ENCODE data around the gene SARDH. TPM values are rescaled to one million over a fixed set of nuclear protein-coding genes. Genes with fewer than 3 reads are reported as not detected.
"Not testable (repeated sequence)": the region's sequence is repeated elsewhere in the genome, so short reads cannot be mapped to it uniquely, and the experiment has no call there.

The SARDH gene
- polyA plus RNA-seq, 5 donors = 8.4 to 13.4 (median 9.8) TPM

DNA sequence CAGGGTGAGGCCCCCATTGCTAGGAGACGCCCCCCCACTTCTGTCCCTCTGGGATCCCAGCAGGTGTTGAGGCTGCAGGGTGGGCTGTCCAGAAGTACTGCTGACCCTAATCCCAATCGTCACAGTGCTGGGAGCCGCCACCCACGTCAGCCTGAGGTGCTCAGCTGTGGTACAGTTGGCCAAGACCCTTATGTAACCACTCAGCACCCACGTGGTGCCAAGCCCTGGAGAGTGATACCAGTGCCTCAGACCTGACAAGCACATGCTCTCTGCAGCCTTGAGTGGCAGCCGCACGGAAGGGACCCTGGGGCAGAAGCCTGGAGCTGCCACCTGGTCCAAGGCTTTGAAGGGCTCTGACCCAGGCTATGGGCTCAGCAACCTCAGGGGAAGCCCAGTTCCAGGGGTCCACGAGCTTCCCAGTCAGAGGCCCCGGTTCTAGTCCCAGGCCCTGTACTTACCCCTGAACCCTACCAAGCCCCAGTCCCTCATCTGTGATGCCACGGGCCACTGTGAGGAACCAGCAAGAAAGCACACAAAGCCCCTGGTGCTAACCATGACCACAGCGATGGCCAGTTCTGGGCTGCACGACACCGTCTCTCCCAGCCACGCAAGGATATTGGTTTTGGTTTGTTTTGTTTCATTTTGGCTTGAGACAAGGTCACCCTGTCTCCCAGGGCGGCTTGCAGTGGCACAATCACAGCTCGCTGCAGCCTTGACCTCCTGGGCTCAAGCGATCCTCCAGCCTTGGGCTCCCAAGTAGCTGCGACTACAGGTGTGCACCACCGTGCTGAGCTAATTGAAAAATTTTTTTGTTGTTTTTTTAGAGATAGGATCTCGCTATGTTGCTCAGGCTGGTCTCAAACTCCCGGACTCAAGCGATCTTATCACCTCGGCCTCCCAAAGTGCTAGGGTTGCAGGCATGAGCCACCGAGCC is 51.2 kb downstream of the SARDH start:
- DNase-seq = no peak

DNA sequence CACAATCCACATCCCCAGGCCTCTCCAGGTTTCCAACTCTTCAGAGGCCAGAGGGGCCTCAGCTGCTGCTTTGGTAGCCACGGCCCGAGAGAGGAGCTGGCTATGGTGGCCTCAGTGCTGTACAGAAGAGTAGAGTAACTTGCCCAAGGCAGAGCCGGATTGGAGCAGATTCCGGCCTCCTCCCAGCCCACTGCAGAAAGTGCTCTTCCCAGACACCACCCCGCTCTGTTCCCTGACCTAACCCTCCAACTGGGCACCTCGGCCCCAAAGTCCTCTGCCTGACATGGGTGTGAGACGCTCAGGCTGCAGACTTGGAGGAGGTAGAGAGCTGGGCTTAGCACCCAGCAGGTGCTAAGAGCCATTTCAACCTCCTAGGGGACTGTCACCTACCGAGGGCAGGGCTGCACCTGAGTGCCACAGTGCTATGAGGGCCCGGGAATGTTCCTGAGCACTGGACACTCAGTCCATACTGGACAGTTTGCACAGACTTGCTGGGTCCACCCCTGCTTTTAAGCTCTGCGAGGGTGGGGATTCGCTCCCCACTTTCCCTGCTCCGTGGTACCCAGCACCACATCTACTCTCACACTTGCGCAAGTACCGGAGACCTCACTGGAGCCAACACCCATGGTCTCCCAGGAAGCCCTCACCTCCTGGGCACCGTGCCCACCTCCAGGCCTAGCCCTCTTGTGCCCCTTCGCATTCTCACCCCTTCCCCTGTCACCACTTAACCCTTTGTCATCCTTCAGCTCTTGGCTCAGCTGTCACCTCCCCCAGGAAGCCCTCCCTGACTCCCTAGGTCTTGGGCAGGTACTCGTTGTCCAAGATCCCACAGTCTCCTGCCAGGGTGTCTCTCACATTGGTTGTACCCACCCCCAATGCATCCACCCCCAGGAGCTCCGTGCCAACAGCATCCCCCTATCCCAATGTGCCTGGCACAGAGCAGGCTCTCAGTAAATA is 52.2 kb downstream of the SARDH start:
- DNase-seq = no peak

DNA sequence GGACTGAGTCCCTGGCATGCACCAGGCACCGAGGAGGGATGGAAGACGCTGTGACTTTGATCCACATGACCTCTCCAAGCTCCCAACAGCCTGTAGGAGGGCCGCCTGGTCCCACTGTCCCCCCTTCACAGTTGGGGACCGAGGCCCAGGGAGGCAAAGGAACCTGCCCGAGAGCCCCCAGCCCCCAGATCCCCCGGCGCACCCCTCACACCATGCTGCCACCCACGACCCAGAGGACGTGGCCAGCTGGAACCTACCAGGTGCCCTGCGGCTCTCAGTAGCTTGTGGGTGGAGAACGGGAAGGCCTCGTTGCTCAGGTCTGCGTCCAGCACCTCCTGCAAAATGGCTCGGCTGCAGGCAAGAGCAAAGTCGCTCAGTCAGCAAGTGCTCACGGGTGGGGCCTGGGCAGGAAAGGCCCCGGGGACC is 53.2 kb downstream of the SARDH start:
- no peak for DNase-seq

DNA sequence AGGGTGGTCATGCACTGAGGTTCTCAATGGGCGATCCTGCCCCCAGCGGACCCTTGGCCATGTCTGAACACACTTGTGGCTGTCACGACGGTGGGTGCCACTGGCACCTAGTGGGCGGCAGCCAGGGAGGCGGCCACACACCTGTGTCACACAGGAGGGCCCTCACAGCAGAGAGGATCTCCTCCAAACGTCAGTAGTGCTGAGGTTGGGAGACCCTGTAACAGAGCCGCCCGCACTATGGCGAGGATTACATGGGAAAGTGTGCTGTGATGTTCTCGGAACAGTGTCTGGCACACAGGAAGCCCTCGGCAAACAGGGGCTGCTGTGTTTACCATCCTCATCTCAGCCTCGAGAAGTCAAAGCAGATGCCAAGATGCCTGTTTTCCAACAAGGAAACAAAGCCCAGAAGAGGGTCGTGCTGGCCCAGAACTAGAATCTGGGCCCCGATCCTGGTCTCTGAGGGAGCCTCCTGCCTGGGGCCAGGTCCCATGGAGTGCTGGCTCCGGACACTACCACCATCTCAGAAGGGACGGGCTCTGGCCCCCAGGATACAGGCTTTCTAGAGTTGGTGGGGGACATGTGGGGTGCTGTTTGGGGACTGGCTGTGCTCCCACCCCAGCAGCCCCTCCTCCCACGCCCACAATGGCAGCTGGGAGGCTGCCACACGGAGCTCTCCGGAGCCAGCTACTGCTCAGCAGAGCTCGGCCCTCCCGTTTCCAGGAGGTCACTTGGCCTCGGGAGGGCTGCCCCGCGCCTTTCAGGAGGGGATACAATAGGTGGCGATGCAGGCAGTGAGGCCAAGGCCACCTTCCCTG is 53.8 kb downstream of the SARDH start:
- no peak for DNase-seq

DNA sequence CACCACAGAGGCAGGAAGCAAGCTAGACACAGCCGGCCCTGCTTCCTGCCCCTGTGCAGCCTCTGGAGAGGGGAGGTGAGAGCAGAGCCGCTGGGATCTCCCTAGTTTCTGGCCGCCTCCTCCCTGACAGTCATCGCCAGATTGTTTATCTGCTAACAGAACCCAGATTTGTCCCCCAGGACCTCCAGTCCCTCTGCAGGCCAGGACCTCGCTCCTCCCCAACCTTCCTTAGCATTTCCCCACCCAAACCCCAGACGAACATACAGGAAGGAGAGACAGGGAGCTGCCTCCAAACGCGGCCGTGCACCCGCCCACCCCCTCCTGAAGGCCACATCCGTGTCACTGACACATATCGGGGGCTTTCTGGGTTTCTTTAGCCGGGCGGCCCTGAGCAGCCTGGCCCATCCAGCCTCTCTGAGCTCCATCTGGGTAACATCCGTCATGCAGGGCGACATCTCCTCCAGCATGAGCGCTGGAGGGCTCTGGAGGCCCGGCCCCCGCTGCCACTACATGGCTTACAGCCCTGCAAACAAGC is 54.5 kb downstream of the SARDH start:
- DNase-seq = no peak

DNA sequence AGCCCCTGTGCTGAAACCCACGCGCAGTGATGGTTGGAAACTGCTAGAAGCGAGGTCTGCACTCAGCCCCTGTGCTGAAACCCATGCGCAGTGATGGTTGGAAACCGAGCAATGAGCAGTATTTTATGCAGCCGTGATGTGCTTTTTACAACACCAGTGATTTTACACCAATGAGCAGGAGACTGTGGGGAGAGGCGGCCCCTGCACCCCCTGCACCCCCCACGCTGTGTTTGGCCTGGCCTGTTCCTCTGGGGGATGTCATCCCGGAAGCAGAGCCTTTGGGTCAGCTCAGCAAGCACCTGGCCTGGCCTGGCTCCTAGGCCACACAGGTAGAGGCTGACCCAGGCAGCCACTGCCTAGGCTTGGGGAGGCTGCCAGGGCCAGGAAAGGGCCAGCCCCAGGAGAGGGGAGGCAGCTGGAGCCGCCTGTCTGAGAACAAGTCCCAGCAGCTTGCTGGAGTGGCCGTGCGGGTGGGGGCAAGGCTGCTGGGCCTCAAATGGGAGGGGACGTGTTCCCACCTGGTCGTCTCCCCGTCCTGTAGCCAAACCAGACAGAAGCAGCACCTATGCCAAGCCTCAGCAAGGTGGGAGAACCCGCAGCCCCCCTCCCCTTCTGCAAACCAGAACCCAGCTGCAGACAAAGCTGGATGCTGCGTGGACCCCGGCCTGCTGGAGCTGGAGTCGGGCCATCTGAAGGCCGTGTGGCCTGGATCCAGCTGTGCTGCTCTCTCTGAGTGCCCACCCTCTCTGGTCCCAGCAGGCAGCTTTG is 55.1 kb downstream of the SARDH start:
- no peak for DNase-seq

DNA sequence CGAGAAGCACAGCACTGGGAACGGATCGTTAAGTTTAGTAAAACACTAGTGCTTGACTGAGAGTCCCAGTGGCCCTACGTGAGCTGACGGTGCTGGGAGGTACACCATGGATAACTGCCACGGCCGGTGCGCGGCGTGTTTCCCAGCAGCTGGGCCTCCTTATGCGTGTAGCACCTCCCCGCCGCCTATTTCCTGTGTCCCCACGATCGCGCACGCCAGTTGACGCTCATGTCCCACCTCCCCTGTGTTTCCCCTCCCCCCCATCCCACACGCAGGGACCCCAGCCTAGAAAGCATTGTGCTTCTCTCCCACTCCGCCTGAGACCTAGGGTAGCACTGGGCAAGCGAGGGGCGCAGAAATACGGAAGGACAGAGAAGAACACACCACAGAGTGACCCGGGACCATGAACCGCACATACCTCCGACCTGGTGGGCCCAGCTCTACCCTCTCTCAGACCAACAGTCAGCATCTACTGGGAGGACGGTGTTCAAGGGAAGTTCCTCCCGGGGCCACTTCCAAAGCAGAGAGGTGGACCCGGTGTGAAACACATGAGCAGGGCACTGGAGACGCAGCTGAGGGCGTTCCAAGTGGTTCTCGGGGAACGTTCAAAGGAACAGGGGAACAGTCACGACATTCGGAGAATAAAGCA is 56.4 kb downstream of the SARDH start:
- DNase-seq = no peak

DNA sequence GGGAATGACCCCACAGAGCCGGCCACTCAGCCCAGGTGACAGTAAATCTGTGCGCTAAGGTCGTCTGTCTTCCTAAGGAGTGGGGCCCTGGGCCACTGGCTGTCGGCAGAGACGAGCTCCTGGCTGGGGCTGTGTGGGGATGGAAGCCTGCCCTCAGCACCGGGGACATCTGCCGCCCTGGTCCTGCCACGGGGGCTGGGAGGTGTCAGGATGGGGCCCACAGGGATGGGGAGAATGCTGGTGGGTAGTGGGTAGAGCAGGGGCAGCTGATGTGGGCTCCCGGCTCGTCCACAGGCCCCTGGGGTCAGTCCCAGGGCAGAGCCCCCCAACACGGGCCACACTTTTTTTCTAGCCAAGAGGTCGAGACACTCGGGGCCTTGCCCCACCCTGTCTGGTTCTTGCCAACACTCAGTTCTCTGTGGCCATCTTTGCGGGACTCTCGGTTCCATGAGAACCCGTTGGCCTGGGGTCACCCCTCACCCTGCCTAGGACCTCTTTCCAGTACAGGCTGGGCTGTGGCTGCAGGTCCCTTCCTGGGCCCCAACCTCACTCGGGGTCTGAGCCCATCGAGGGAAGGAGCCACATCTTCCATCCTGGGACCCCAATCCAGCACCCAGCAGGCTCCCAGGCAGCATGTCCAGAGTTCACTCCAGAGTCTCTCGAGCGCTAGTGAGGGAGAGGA is 57.0 kb downstream of the SARDH start:
- DNase-seq = no peak

DNA sequence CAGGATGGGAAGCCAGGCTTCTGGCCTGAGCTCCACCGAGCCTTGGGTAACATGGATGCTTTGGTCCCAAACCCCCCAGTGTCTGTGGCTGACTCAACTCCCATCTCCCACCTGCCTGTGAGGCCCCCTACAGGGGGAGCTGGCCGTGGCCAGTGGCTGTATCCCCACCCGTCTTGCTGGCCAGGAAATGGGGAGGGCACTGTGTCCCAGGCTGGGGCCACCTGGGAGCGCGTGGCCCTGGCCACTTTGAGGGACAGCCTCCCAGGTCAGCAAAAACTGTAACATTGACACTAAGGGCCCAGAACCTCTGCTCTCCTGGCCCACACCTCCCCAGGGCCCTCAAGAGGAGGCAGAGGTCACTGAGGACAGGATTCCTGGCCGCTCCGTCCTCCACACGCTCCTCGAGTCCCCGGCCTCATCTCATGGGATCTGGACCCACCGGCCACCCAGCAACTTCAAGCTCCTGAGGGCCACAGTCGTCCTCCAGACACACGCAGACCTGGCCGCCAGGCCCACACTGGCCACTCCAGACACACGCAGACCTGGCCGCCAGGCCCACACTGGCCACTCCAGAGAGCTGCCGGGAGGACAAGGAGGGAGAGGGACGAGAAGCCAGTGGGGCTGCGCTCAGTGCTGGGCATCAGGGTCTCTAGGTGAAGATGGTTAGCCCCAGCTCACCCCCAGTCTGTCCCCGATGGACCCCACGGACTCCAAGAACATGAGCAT is 57.7 kb downstream of the SARDH start:
- DNase-seq = no peak

DNA sequence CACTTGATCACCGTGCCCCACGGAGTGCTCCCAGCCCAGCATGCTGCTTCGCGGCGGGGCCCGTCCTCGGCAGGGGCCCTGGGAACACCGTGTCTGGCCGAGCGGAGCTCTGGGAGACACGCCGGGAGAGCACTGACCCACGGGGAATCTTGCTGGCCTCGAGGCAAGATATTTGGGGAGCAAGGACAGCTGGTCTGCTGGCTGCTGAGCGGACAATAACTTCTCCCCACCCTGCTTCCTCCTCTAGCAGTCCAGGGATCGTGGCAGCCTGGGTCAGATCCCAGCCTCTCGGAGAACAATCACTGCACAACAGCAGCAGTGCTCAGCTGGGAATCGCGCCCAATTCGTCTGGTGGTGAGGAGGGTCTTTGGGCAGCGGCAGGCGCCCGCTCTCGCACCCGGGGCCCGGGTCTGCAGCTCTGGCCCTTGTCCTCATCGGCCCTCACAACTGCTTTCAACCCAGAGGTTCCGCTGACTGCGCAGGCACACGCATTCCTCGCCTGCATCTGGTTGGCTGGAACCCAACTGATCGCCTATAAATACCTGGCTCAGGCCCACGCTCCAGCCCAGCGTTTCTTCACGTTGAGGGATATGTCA is 58.6 kb downstream of the SARDH start:
- no peak for DNase-seq

DNA sequence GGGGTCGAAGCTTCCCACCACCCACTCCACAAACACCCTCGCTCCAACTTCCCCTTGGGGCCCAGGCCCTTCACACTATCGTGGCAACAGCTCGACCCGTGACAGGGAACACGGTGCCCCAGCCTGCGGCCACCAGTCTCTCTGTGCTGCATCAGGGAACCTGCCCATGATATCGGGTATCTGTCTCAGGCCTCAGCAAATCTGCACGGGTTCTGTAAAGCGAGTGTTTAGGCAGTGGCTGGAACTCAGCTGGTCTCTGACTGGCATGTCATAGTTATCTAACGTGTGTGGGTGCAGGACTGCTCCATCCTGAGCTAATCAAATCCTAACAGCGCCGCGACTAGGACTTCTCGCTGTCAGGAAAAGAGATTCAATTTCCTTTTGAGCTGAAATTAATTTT is 59.1 kb downstream of the SARDH start:
- DNase-seq = no peak

DNA sequence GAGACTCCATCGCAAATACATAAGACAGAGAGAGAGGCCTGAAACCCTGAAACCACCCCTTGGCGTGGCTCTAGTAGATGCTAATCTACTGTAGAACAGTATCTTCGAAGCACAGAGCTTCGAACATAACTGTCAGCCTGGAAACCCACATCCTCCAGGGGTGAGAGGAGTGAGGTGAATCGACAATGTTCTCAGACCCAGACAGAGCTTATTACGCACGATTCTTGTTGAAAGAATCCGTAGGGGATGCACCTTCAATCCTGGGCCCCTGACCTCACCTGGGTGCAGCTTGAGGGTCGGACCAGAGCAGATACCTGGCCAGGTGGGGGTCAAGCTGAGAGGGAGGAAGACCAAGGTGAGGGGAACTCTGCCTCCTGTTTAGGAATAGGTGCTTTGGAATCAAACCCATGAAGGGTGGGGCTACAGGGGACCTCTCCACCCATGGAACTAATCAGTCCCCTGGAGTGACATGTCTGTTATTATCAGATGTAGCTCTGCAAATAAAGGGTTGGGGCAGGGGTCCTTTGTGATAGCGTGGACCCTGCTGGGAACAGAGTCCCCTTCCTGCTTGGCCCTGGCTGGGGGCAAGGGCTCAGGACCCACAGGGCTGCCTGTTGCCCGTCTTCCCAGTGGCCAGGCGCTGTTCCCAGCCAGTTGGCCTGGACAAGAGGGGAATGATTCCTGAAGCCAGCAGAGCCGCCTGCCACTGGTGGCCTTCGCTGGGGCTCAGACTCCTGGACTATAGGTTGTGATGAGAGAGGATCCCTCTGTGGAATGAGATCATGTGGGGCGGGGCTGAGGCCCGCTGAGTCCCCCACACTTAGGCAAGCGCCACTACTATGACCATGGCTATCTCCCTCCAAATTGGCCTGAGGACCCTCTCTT is 60.8 kb downstream of the SARDH start:
- no peak for DNase-seq

DNA sequence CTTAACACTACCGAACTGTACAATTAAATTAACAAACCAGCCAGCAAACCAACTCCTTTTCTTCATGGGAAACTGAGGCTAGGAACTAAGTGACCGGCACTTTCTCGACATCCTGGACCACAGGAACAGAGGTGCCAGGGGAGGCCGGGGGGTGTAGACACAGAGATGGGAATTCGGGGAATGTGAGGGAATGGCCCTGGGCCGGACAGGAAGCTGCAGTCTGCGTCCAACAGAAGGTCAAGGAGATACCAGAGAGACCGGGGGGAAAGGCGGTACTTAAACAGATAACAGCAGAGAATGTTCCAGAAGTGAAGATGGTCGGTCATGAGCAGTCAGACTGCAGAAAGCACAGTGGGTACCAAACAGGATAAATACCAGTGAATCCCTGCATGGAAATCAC is 61.7 kb downstream of the SARDH start:
- DNase-seq = no peak

DNA sequence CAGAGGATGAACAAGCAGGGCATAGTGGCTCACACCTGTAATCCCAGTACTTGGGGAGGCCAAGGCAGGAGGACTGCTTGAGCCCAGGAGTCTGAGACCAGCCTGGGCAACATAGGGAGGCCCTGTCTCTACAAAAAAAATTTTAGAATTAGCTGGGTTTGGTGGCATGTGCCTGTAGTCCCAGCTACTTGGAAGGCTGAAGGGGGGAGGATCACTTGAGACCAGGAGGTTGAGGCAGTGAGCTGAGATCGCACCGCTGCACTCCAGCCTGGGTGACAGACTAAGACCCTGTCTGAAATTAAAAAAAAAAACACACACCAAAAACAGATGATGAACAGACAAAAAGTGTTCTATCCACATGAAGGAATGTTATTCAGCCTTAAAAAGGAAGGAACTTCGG is 62.4 kb downstream of the SARDH start:
- not testable (repeated sequence) for DNase-seq

DNA sequence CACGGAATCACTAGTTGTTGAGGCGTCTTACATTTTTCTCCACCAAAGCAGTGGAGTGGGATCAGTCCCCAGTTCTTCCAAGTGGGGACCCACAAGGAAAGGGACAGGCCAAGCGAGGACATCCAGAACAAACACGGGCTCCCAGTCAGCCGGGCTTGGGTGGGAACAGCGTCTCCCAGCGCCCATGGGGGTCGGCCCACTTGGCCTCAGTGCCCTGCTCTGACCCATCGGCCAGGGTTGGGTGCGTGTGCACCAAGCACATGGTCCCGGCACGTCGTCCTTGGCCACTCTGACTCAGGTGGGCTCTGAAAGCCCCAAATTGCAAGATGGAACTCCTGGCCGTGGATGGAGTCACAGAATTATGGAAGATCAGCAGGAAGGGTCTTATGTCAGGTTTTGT is 64.1 kb downstream of the SARDH start:
- no peak for DNase-seq

DNA sequence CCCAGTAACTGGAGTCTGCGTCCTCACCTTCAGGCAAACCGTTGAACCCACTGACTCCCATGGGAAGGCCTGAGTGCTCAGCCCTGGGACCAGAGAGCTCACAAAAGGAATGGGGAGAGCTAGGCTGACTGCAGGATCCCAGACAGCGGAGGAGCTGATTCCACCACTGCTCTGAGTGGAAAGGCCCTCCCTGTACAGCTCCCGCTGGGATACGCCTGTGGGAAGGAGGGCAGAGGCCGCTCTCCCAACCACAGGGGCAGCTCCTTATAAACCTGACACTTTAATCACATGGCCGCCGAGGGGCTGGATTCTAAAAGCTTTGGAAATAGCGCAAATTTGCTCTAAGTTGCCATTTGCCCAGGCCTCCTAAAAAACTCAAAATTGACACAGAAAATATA is 64.9 kb downstream of the SARDH start:
- no peak for DNase-seq

Data from right lung (tissue), 5 donors.